HL-60/S4 (cell line): Measurements from ENCODE around the gene GIT1.

Source experiments
- in situ Hi-C: fragments of 300-500 bp; cut with MboI; formaldehyde crosslinking; loops from 2 replicates; pipeline ENCODE4 v1.14.3; 2022; ENCODE audit warnings: low sequenced_read_pairs

The GIT1 gene

DNA sequence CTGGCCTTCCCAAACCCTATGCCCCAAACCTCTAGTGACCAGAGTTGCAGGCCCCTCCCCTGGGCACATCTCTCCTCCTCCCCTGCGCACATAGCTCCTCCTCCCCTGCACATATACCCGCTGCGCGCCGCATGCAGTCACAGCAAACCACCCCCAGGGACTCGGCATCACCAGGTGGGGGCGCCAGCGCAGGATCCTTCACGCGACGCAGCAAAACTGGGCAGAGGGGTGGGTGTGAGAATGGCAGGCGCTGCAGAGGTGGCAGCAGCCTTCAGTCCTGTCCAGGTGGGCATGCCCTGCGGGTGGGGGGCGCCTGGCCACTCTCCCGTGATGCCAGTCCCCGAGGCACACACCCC, 27.7 kb upstream of the GIT1 start:
- in situ Hi-C loops, result no loop called here

GRCh38 chr17:29616300-29617048, 27.0 kb upstream of the GIT1 start:
- in situ Hi-C loops, result no loop called here

DNA sequence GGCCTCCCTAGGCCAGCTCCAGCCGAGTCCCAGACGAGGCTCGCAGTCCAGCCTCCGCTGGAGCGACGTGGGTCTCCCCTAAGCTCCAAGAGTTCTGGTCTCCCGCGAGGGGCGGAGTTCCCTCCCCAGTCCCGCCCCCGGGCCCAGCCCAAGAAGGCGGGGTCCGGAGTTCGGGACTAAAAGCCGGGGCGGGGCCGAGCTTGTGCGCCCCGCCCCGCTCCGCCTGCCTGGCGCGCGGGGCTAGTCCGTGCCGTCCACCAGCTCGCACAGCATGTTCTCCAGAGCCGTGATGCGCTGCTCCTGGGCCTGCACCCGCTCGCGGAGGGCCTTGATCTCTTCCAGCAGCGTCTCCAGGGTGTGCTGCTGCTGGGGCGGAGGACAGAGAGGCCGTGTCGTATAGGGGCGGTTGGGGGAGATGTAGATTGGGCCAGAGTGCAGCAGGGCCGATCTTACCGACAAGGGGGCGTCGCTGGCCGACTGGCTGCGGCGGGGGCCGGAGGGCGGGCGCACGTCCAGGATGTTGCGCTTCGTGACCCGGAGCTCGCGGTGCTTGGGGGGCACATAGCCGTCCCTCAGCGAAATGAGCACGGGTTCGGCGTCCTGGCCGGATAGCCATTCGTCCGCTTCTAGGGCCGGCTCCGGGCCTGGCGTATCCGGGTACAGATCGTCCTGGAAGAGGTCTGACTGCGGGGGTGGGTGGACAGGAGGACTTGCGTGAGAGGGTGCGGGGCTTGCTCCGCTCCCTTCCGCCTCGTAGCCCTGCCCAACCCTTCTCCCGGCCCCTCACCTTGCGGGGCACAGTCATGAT, 26.2 kb upstream of the GIT1 start:
- in situ Hi-C loops, result no loop called here

DNA sequence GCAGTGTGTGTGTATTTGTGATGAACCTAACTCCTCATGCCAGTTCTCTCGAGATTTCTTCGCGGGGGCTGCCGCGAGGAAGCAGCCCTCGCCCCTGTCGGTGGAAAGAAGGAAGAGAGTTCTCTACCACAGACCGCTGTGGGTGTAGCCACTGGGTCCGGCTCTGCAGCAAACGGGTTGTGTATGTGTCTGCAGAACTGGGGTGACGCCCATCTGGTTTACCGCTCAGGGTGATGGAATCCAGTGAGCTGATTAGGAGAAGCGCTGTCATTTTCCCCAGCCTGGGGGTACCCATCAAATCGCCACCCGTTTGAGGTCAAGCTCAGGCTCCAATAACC, 25.6 kb upstream of the GIT1 start:
- in situ Hi-C loops, result no loop called here

- in situ Hi-C loops, result no loop called here
These were observed 25.1 kb upstream of the GIT1 start for GRCh38 chr17:29614349-29615047.

DNA sequence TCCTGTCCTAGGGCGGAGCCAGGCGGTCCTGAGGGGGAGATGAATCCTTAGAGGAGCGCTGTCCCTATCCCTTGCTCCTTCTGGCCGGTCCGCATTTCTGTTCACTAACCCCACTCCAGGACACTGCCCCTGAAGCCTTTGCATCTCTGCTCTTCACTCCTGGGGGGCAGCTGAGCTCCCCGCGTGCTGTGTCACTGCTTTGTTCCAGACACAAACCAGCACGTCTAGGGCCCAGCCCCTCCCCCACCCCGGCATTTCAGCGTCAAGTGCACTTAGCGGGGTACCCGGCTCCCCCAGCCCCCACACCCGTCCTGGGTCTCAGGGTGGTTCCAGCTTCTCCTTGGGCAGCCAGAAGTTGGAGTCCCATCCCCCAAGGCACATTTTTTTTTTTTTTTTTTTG, 24.4 kb upstream of the GIT1 start:
- in situ Hi-C loops, result no loop called here

GRCh38 chr17:29613352-29613837, 23.9 kb upstream of the GIT1 start:
- in situ Hi-C loops, result no loop called here

GRCh38 chr17:29612404-29613280, 23.2 kb upstream of the GIT1 start:
- in situ Hi-C loops, result no loop called here

DNA sequence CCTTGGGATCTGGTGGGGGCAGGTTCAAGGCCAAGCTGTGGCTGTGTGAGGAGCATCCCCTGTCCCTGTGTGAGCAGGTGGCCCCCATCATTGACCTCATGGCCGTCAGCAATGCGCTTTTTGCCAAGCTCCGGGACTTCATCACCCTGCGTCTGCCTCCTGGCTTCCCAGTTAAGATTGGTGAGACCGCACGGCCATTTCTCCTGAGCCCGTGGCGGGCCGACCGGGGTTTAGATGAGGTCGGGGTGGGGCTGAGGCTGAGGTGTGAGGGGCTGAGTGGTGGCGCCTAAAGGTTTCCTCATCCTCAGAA, 22.6 kb upstream of the GIT1 start:
- in situ Hi-C loops, result no loop called here

- in situ Hi-C loops, result no loop called here
These were observed 22.1 kb upstream of the GIT1 start for GRCh38 chr17:29611351-29612093.

DNA sequence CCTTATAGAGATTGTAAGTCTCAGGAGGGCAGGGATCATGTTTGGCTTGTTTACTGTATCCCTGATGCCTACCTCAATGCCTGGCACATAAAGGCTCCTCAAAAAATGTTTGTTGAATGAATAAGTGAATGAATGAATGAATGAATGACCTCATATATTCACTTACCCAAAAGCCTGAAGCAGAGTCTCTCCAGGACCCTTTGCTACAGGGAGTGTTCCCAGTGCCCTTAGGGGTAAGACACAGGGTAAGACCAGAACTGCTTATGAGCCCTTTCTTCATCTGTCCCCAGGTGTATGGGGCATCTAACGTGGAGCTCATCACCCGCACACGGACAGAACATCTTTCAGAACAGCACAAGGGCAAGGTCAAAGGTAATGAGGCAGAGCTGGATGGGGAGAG, 20.9 kb upstream of the GIT1 start:
- in situ Hi-C loops, result no loop called here

DNA sequence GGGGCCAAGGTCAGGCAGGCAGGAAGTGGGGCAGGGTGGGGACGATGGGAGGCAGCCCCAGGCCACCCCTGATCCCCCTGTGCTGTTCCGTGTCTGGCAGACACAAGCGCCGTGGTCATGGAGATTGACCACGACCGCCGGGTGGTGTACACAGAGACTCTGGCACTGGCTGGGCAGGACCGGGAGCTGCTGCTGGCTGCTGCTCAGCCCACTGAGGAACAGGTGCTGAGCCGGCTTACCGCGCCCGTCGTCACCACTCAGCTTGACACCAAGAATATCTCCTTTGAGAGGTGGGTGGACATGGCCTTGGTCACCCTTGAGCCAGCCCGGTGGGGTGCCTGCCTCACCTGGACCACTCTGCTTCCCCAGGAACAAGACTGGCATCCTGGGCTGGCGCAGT, 19.5 kb upstream of the GIT1 start:
- in situ Hi-C loops, result no loop called here

- in situ Hi-C loops, result no loop called here
These were observed 18.2 kb upstream of the GIT1 start for GRCh38 chr17:29607557-29608195.

- in situ Hi-C loops, result no loop called here
These were observed 13.7 kb upstream of the GIT1 start for GRCh38 chr17:29603109-29603674.

- in situ Hi-C loops, result no loop called here
These were observed 8.1 kb upstream of the GIT1 start for GRCh38 chr17:29597361-29598172.

DNA sequence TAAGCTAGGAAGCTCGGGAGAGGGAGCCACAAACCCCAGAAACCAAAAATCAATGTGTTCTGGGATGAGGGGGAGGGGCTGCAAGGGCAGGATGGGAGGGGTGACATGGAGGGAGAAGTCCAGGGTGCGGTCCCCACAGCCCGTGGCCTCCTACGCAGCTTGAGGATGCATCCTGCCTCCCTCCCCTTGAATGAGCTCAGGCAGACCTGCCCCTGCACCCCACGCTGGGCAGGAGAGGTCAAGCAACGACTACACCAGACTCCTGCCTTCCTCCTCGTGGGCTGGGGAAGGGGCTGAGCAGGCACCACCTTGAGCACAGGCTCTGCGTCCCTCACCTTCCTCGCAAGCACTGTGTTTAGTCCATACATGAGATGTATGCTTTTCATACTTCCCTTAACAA, 7.4 kb upstream of the GIT1 start:
- in situ Hi-C loops, result no loop called here

DNA sequence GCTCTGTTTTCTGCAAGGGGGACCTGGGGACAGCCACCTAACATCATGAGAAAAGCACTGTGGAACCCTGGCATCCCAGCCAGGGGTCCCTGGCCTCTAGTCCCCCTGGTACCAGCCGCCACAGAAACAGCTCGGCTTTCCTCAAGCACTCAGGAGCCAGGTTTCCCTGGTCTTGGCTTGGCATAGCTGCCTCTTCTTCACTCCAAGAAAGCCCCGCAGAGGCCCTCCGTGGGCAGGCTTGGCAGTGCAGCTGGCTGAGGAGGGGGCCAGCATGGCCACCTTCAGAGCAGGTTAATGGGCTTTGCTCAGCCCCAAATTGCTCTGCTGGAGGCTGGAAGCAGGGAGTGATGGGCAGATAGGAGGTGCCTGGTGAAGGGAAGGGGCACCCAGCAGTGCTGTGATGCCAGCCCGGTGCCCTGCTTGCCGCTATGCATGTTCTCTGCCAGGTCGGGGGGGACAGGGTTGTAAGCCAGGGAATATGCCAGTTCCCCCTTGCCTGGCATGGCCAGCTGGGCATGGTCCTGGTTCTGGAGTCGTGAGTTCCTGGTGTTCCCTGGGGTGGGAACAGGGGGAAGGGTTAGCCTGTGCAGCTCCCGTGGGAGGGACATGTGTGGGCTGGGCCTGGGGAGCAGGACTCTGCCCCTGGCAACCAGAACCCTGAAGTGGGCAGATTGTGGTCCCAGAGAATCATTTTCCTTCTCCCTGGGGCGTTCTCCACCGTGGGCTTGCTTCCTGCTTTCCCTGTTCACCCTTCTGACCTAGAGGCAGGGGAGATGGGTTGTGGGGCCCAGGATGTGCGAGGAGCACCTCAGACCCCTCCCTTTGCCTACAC, 6.7 kb upstream of the GIT1 start:
- in situ Hi-C loops, result no loop called here
